Hepatocyte (in vitro differentiated cells): ENCODE measurements around the gene DPYSL3. TPM values are rescaled to one million over a fixed set of nuclear protein-coding genes. Genes with fewer than 3 reads are reported as not detected.

ENCODE experiments used
- DNase-seq: peaks from one replicate; pipeline ENCODE4 v3.0.0-alpha.2; 2016; ENCODE audit warnings: low spot score
- H2AFZ ChIP-seq: fragments of 200-600 bp; sonication (generic); 2 replicates; pipeline ENCODE4 v1.6.0; 2016; ENCODE audit warnings: antibody characterized with exemption, mild to moderate bottlenecking
- H3K27ac ChIP-seq: fragments of 200-600 bp; sonication (generic); 2 replicates; pipeline ENCODE4 v1.5.1; 2016; ENCODE audit warnings: mild to moderate bottlenecking
- H3K27me3 ChIP-seq: fragments of 200-600 bp; sonication (generic); 2 replicates; pipeline ENCODE4 v1.6.1; 2016
- H3K36me3 ChIP-seq: fragments of 200-600 bp; sonication (generic); replicated peaks from 2 replicates; pipeline ENCODE4 v1.5.1; 2016; ENCODE audit warnings: low read depth; ENCODE audit not compliant: insufficient read depth
- H3K4me1 ChIP-seq: fragments of 200-600 bp; sonication (generic); 2 replicates; pipeline ENCODE4 v1.5.1; 2016; ENCODE audit warnings: mild to moderate bottlenecking, moderate library complexity; ENCODE audit not compliant: insufficient read depth
- H3K4me2 ChIP-seq: fragments of 200-600 bp; sonication (generic); 2 replicates; pipeline ENCODE4 v1.6.0; 2016
- H3K4me3 ChIP-seq: fragments of 200-600 bp; sonication (generic); 2 replicates; pipeline ENCODE4 v1.5.1; 2016; ENCODE audit warnings: mild to moderate bottlenecking
- H3K79me2 ChIP-seq: fragments of 200-600 bp; sonication (generic); 2 replicates; pipeline ENCODE4 v1.6.0; 2017; ENCODE audit warnings: mild to moderate bottlenecking
- H3K9me2 ChIP-seq: fragments of 200-600 bp; sonication (generic); replicated peaks from 2 replicates; pipeline ENCODE4 v1.6.0; 2017; ENCODE audit warnings: mild to moderate bottlenecking; ENCODE audit not compliant: insufficient read depth
- H3K9me3 ChIP-seq: fragments of 200-600 bp; sonication (generic); 2 replicates; pipeline ENCODE4 v1.5.1; 2016; ENCODE audit warnings: low read depth, mild to moderate bottlenecking
- H4K20me1 ChIP-seq: fragments of 200-600 bp; sonication (generic); 2 replicates; pipeline ENCODE4 v1.6.0; 2016; ENCODE audit warnings: mild to moderate bottlenecking; ENCODE audit not compliant: insufficient read depth, poor library complexity, severe bottlenecking
- EZH2 ChIP-seq: fragments of 200-600 bp; sonication (generic); IDR thresholded peaks from 2 replicates; pipeline ENCODE4 v1.6.1; 2016; ENCODE audit warnings: antibody characterized with exemption, mild to moderate bottlenecking, borderline replicate concordance
- EZH2phosphoT487 ChIP-seq: fragments of 200-600 bp; sonication (generic); IDR thresholded peaks from one replicate; pipeline ENCODE4 v1.6.1; 2018; ENCODE audit warnings: antibody characterized with exemption, mild to moderate bottlenecking, low read depth, moderate library complexity; ENCODE audit not compliant: unreplicated experiment, severe bottlenecking
- WGBS: methylation state at CpG from one replicate; pipeline ENCODE4 v1.1.6; 2016; ENCODE audit warnings: low lambda C conversion rate; ENCODE audit errors: missing lambda C conversion rate; 5-methylcytosine and 5-hydroxymethylcytosine counted together
- polyA plus RNA-seq: library from polyadenylated mRNA; unstranded; fragments of >200 nt; fragmentation: Nextera tagmentation; extraction: Ambion mirVana; gene quantifications from 2 replicates; pipeline ENCODE4 v1.2.1, GENCODE V29; 2016
- total RNA-seq: library from RNA; depleted of rRNA; stranded (reverse); fragments of >200 nt; gene quantifications from 2 replicates; pipeline ENCODE4 v1.2.3, GENCODE V29; 2014
- TF ChIP-seq, protein P1 (sequence below): fragments of 200-600 bp; sonication (generic); IDR thresholded peaks from 2 replicates; pipeline ENCODE4 v1.5.1; 2016; ENCODE audit warnings: antibody characterized with exemption, mild to moderate bottlenecking; ENCODE audit not compliant: poor library complexity

DPYSL3 gene
- total and polyA plus RNA-seq, 2 experiments from 2014 or later, result 35.7 to 78.0 TPM

- Histone ChIP-seq H3K79me2 (no peaks in the 10 kb centered on the region), H3K9me3 (no peaks in the 10 kb centered on the region), H2AFZ (no peak overlapping the region), H3K27me3 (no peaks in the 10 kb centered on the region), H3K9me2 (no peaks in the 10 kb centered on the region), H4K20me1 (no peaks in the 10 kb centered on the region), H3K4me1 (peaks cover 24% of the 10 kb centered on the region), H3K4me2 (no peak overlapping the region), H3K27ac (peak overlapping the region; percentile 12), H3K36me3 (no peaks in the 10 kb centered on the region), H3K4me3 (no peak overlapping the region)
- DNase-seq, result no peak
- TF ChIP-seq, protein P1, sequence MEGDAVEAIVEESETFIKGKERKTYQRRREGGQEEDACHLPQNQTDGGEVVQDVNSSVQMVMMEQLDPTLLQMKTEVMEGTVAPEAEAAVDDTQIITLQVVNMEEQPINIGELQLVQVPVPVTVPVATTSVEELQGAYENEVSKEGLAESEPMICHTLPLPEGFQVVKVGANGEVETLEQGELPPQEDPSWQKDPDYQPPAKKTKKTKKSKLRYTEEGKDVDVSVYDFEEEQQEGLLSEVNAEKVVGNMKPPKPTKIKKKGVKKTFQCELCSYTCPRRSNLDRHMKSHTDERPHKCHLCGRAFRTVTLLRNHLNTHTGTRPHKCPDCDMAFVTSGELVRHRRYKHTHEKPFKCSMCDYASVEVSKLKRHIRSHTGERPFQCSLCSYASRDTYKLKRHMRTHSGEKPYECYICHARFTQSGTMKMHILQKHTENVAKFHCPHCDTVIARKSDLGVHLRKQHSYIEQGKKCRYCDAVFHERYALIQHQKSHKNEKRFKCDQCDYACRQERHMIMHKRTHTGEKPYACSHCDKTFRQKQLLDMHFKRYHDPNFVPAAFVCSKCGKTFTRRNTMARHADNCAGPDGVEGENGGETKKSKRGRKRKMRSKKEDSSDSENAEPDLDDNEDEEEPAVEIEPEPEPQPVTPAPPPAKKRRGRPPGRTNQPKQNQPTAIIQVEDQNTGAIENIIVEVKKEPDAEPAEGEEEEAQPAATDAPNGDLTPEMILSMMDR, result no peak
- WGBS, result 76% methylated on average over 8 of the region's 8 CpGs
Measured at GRCh38 chr5:147410496-147411358, 99.1 kb downstream of the DPYSL3 start.

- Histone ChIP-seq H3K4me2 (no peak overlapping the region), H3K27me3 (no peaks in the 10 kb centered on the region), H3K4me3 (no peak overlapping the region), H3K9me2 (no peaks in the 10 kb centered on the region), H4K20me1 (no peaks in the 10 kb centered on the region), H3K27ac (peak overlapping the region; percentile 95), H3K9me3 (no peaks in the 10 kb centered on the region), H3K79me2 (no peaks in the 10 kb centered on the region), H2AFZ (no peak overlapping the region), H3K36me3 (no peaks in the 10 kb centered on the region), H3K4me1 (peaks cover 31% of the 10 kb centered on the region)
- DNase-seq, result no peak
- TF ChIP-seq EZH2phosphoT487, result no peak
- TF ChIP-seq EZH2, result no peak
- TF ChIP-seq, protein P1, result no peak
- WGBS, result 82% methylated on average over 2 of the region's 2 CpGs
Measured at GRCh38 chr5:147408980-147409379, 100.9 kb downstream of the DPYSL3 start.

- H3K9me2 ChIP-seq, result no peaks in the 10 kb centered on the region
- H3K4me2 ChIP-seq, result no peak overlapping the region
- TF ChIP-seq EZH2 (no peak), EZH2phosphoT487 (no peak)
- TF ChIP-seq, protein P1, result no peak
- H3K4me1 ChIP-seq, result peaks cover 36% of the 10 kb centered on the region
- no peaks in the 10 kb centered on the region for H3K79me2 ChIP-seq
- no peaks in the 10 kb centered on the region for H3K36me3 ChIP-seq
- H3K27ac ChIP-seq, result peak overlapping the region; percentile 95
- DNase-seq, result peak; percentile 38
- H3K9me3 ChIP-seq, result no peaks in the 10 kb centered on the region
- 62% methylated on average over 8 of the region's 8 CpGs for WGBS
- no peaks in the 10 kb centered on the region for H4K20me1 ChIP-seq
- H3K27me3 ChIP-seq, result no peaks in the 10 kb centered on the region
- H3K4me3 ChIP-seq, result no peak overlapping the region
- no peak overlapping the region for H2AFZ ChIP-seq
Measured at GRCh38 chr5:147407094-147407681, 102.7 kb downstream of the DPYSL3 start.
